Vagina (tissue), 2 donors: ENCODE data around the gene SETD1A.

Experiments used
- CTCF ChIP-seq, 3 experiments: fragments of 450-650 bp in 2 of 3; fragments of 200-600 bp in 1 of 3; sonication (generic) in 1 of 3; IDR thresholded peaks; one replicate each; pipeline ENCODE4 v1.5.1; 2017 to 2019; ENCODE audit warnings: antibody characterized with exemption in 3 of 3, mild to moderate bottlenecking in 2 of 3, moderate library complexity in 2 of 3
- POLR2A ChIP-seq, 2 donors: fragments of 450-650 bp; IDR thresholded peaks; one replicate each; pipeline ENCODE4 v1.6.1; 2017; ENCODE audit warnings: antibody characterized with exemption in 2 of 2, mild to moderate bottlenecking in 2 of 2, moderate library complexity in 2 of 2
- POLR2AphosphoS5 ChIP-seq, 2 donors: sonication (generic); formaldehyde crosslinking; IDR thresholded peaks; one replicate each; pipeline ENCODE4 v1.9.0; 2017; ENCODE audit warnings: antibody characterized with exemption in 2 of 2, mild to moderate bottlenecking in 2 of 2, low read depth in 1 of 2; ENCODE audit not compliant: insufficient read depth in 1 of 2

- no peak for TF ChIP-seq CTCF (IDR thresholded peaks at IDR 0.05)
- no peak for TF ChIP-seq POLR2A (IDR thresholded peaks at IDR 0.05)
- no peak for TF ChIP-seq POLR2AphosphoS5 (IDR thresholded peaks at IDR 0.05; ENCODE audit: insufficient read depth in 1 of 2, low read depth in 1 of 2)
Observed at GRCh38 chr16:30997725-30998711, 40.5 kb downstream of the SETD1A start.
